ENCODE data around the gene SEMA4B.
"Not testable (repeated sequence)": the region's sequence is repeated elsewhere in the genome, so short reads cannot be mapped to it uniquely, and the experiment has no call there.

The SEMA4B gene

GRCh38 chr15:90184119-90184785 lies 16.9 kb upstream of the SEMA4B start:
- no peak for DNase-seq

- DNase-seq: peak in 1 of 2 donors; percentile 12
Measured at GRCh38 chr15:90184786-90185704, 16.1 kb upstream of the SEMA4B start.

GRCh38 chr15:90187257-90187868 lies 13.8 kb upstream of the SEMA4B start:
- DNase-seq: no peak

- DNase-seq: not testable (repeated sequence)
Measured at GRCh38 chr15:90188065-90188464, 13.1 kb upstream of the SEMA4B start.

- DNase-seq: peak; percentile 73 to 77
Measured at GRCh38 chr15:90188914-90189748, 12.0 kb upstream of the SEMA4B start.

- DNase-seq: no peak
Measured at GRCh38 chr15:90189781-90190467, 11.2 kb upstream of the SEMA4B start.

GRCh38 chr15:90190606-90191343 lies 10.4 kb upstream of the SEMA4B start:
- DNase-seq: no peak

- no peak for DNase-seq
Measured at GRCh38 chr15:90191344-90191687, 9.8 kb upstream of the SEMA4B start.

GRCh38 chr15:90191794-90192509 lies 9.2 kb upstream of the SEMA4B start:
- peak; percentile 18 to 51 for DNase-seq

GRCh38 chr15:90192961-90193786 lies 8.0 kb upstream of the SEMA4B start:
- peak; percentile 22 to 28 for DNase-seq

- no peak for DNase-seq
Measured at GRCh38 chr15:90194655-90195054, 6.5 kb upstream of the SEMA4B start.

- DNase-seq: no peak
Measured at GRCh38 chr15:90200534-90201129, 498 bp upstream of the SEMA4B start.

- no peak for DNase-seq
Measured at GRCh38 chr15:90201944-90202375, 830 bp downstream of the SEMA4B start.

- DNase-seq: no peak
Measured at GRCh38 chr15:90202929-90203328, 1.8 kb downstream of the SEMA4B start.

- DNase-seq: no peak
Measured at GRCh38 chr15:90203473-90203872, 2.3 kb downstream of the SEMA4B start.

- DNase-seq: no peak
Measured at GRCh38 chr15:90203922-90204321, 2.8 kb downstream of the SEMA4B start.

- DNase-seq: no peak
Measured at GRCh38 chr15:90205050-90205848, 4.1 kb downstream of the SEMA4B start.

- peak; percentile 43 to 76 for DNase-seq
Measured at GRCh38 chr15:90205886-90206285, 4.8 kb downstream of the SEMA4B start.

Data from inflammatory macrophage treated with lipopolysaccharide for 1 hour (primary cell).